Measurements from ENCODE around the gene COPS7B. TPM values are rescaled to one million over a fixed set of nuclear protein-coding genes. Genes with fewer than 3 reads are reported as not detected.

Gene COPS7B
- polyA plus RNA-seq, 1 of the 3 experiments (the other 2 are of a cell fraction): 60.5 TPM

DNA sequence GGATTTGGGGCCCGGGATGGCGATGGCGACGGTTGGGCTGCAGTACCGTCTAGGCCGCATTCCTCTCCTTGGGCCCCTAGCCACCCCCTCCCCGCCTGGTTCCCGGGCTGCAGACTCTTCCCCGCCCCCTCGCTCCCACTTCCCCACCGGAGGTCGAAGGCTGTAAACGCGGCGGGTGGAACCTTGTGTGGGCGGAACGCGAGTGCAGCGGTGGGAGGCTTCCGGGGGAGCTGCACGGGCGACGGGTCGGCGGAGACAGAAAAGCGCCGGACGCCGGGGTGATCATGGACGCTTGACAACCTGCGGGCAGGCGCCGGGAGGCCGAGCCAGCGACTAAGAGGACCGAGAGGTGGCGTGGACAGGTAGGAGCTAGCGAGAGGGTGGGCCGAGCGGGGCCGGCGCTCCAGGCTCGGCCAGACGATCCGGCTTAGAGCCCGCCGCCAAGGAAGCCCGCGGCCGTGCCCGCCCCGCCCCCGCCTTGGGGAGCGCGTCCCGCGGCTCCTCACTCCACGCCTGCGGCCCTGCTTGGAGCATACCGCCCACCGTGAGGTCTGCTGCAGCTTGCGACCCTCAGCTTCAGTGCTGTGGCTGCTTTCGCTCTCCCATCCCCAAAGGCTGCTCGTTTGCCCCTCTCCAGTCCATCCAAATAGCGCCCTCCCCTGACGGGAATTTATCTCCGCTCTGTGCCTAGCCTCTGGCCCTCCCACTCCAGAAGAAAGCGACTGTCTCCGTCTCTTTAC, at the start of gene COPS7B (continued):
- TF ChIP-seq, protein P1, sequence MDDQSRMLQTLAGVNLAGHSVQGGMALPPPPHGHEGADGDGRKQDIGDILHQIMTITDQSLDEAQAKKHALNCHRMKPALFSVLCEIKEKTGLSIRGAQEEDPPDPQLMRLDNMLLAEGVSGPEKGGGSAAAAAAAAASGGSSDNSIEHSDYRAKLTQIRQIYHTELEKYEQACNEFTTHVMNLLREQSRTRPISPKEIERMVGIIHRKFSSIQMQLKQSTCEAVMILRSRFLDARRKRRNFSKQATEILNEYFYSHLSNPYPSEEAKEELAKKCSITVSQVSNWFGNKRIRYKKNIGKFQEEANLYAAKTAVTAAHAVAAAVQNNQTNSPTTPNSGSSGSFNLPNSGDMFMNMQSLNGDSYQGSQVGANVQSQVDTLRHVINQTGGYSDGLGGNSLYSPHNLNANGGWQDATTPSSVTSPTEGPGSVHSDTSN (IDR thresholded peaks at IDR 0.05): peak; percentile 41; the same call in 1 of the 2 replicates
- TF ChIP-seq GATA2 (CRISPR knock-in tag; IDR thresholded peaks at IDR 0.05) (no peak), IRF3 (IDR thresholded peaks at IDR 0.05; ENCODE audit: low read depth, low read length) (peak; percentile 47), MEF2A (IDR thresholded peaks at IDR 0.05; ENCODE audit: borderline replicate concordance, low read depth) (no peak), ELF1 (IDR thresholded peaks at IDR 0.05) (peak; percentile 63)
- TF ChIP-seq, protein P2, sequence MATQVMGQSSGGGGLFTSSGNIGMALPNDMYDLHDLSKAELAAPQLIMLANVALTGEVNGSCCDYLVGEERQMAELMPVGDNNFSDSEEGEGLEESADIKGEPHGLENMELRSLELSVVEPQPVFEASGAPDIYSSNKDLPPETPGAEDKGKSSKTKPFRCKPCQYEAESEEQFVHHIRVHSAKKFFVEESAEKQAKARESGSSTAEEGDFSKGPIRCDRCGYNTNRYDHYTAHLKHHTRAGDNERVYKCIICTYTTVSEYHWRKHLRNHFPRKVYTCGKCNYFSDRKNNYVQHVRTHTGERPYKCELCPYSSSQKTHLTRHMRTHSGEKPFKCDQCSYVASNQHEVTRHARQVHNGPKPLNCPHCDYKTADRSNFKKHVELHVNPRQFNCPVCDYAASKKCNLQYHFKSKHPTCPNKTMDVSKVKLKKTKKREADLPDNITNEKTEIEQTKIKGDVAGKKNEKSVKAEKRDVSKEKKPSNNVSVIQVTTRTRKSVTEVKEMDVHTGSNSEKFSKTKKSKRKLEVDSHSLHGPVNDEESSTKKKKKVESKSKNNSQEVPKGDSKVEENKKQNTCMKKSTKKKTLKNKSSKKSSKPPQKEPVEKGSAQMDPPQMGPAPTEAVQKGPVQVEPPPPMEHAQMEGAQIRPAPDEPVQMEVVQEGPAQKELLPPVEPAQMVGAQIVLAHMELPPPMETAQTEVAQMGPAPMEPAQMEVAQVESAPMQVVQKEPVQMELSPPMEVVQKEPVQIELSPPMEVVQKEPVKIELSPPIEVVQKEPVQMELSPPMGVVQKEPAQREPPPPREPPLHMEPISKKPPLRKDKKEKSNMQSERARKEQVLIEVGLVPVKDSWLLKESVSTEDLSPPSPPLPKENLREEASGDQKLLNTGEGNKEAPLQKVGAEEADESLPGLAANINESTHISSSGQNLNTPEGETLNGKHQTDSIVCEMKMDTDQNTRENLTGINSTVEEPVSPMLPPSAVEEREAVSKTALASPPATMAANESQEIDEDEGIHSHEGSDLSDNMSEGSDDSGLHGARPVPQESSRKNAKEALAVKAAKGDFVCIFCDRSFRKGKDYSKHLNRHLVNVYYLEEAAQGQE (IDR thresholded peaks at IDR 0.05; ENCODE audit: low read depth, low read length): peak; percentile 75; the same call in 1 of the 2 replicates

GRCh38 chr2:231737761-231738160, 48.5 kb upstream of the COPS7B start:
- POLR2A ChIA-PET: no interaction called here
- CTCF ChIA-PET: interaction anchor here (0.6 to 3.5 kb wide), 3 partner anchors 23 to 63 kb away, joined by 3 to 29 read pairs (median 4); no protein-coding TSS in a partner anchor
- no peak for TF ChIP-seq FOSL2 (IDR thresholded peaks at IDR 0.05; ENCODE audit: borderline replicate concordance, low read depth)

More at GRCh38 chr2:231737761-231738160, 48.5 kb upstream of the COPS7B start:
- H3K79me2 ChIP-seq (ENCODE audit: insufficient read depth): no peaks in the 10 kb centered on the region
- no peak overlapping the region for H3K27ac ChIP-seq (ENCODE audit: low read depth in 2 of 2, low read length in 1 of 2)
- H3K4me2 ChIP-seq: no peak overlapping the region
- no peak overlapping the region for H3K9ac ChIP-seq
- H3K4me1 ChIP-seq (ENCODE audit: control insufficient read depth in 1 of 2, insufficient read depth in 2 of 2, low read depth in 1 of 2, low read length in 1 of 2): no peaks in the 10 kb centered on the region
- H3K27me3 ChIP-seq (ENCODE audit: insufficient read depth): no peaks in the 10 kb centered on the region
- no peak overlapping the region for H3K4me3 ChIP-seq (ENCODE audit: low read depth in 2 of 2, low read length in 1 of 2)
- H3K9me2 ChIP-seq: no peaks in the 10 kb centered on the region
- no peak for DNase-seq
- no peaks in the 10 kb centered on the region for H3K9me3 ChIP-seq
- H4K20me1 ChIP-seq (ENCODE audit: insufficient read depth): no peaks in the 10 kb centered on the region
- H3F3A ChIP-seq (replicated peaks; ENCODE audit: insufficient read depth): no peaks in the 10 kb centered on the region
- no peak overlapping the region for H2AFZ ChIP-seq (ENCODE audit: low read depth)
- H3K36me3 ChIP-seq (replicated peaks in 1 of 2; ENCODE audit: control insufficient read depth in 1 of 2, insufficient read depth in 2 of 2, low read length in 1 of 2): peaks cover 3 to 14% of the 10 kb centered on the region in 2 experiments
- 95% methylated on average over 7 of the region's 7 CpGs for WGBS (ENCODE audit: low lambda C conversion rate)

Data from SK-N-SH (cell line).